Measurements from ENCODE around the gene USP16.

Gene USP16

GRCh38 chr21:29034678-29035077 lies 10.2 kb downstream of the USP16 start:
- DNase-seq, result no peak

GRCh38 chr21:29052224-29052623 lies 27.8 kb downstream of the USP16 start:
- DNase-seq, result no peak

- no peak for DNase-seq
These were observed 28.6 kb downstream of the USP16 start for GRCh38 chr21:29053011-29053553.

GRCh38 chr21:29053656-29054055 lies 29.2 kb downstream of the USP16 start:
- DNase-seq, result no peak

DNA sequence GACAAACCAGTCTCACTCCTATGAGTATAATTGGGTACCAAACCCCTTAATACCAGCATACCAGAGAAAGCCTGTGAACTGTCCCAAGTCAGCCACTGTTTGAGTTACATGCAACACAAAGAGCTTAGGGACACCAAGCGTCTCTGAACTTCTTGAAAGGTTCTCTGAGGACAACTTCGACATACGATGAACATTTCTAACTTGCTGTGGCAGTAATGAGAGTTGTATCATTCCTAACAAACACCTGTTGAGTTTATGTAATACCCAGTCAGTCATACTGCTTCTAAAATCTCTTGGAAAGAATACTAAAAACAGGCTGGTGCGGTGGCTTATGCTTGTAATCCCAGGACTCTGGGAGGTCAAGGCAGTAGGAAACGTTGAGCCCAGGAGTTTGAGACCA lies 30.6 kb downstream of the USP16 start:
- no peak for DNase-seq

DNA sequence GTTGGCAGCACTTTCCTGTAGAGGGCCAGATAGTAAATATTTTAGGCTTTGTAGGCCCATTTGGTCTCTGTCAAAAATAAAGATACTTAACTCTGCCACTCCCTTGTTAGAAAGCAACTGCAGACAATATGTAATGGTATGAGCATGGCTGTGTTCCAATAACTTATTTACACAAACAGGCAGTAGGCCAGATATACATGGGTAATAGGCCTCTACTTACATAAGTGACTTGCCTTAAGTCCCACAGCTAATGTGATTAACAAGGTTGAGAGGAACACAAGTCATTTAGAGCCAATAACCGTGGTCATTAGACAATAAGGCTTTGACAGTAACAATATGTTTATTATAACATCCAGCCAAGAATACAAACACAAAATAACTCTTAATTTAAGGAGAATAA lies 31.5 kb downstream of the USP16 start:
- DNase-seq, result no peak

DNA sequence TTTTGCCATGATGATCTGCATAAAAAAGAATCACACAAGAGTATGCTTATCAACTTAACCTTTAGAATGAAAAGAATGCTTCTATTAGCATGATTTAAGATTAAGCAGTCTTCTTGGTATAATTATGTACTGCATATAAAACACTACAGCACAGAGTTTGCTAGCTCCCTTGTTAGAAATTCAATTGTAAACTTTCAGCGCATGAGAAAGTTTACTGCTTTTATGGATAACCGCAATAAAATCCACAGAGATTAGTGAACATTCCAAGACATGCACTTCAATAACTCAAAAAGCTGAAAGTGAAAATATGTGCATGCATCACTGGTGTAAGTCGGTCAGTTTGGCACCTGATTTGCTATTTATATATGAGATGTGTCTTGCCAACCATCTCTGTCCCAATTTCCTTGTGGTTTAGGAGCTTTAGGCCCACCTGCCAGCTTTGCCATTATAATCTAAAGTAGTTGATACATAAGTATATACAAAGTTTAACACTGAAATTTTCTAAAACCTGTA lies 32.1 kb downstream of the USP16 start:
- DNase-seq, result no peak

DNA sequence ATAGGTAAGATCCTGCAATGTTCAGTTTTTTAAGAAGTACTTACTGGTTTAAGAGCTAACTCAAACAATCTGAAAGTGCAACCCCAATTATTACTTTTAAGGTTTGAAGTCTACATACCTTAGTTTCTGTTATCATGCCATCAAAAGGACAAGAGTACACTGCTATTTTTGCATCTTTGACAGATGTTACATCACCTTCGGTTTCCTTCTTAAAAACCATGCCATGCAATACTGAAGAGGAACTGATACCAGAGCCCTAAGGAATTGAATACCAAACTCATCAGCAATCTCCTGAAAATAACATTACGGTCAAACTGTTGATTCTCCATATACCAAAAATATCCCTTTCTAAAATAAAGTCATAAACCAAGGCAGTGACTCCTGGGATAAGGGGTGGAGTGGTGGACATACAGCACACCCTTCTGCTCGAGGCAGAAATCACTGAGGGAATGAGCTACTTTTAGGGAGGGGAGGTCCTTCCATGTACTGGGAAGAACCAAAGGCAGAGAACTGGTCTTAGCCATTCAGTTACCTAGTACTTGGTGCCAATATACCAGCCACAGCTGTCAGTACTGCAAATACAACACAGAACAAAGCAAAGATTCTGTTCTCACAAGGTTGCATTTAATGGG lies 40.5 kb downstream of the USP16 start:
- no peak for DNase-seq

DNA sequence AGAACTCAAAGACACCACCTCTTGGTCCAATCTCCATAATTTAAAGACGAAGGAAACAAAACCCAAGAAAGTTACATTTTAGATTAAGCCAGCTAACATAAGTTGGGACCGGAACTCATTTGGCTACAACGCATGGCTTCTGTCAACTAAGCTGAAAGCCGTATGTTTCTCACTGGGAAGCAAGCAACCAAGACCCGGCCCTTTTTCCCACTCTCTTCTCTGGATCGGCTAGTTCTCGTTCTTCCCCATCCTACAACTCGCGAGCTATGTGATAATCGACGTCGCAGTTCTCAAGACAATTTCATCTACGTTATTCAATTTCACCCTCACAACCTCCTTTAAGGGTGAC lies 48.4 kb downstream of the USP16 start:
- DNase-seq, result no peak

- DNase-seq, result peak; percentile 99
These were observed 48.9 kb downstream of the USP16 start, which contains the start of gene CCT8 for GRCh38 chr21:29073222-29074006. TSS of gene CCT8 (minus strand) at chr21:29073648. CDS start at chr21:29073590, 58 bp downstream.

GRCh38 chr21:29074007-29074376 lies 49.5 kb downstream of the USP16 start:
- no peak for DNase-seq

- no peak for DNase-seq
These were observed 50.3 kb downstream of the USP16 start for GRCh38 chr21:29074783-29075182.

GRCh38 chr21:29075706-29076466 lies 51.4 kb downstream of the USP16 start:
- no peak for DNase-seq

- peak; percentile 56 for DNase-seq
These were observed 52.5 kb downstream of the USP16 start for GRCh38 chr21:29076731-29077640.

- peak; percentile 43 for DNase-seq
These were observed 53.2 kb downstream of the USP16 start for GRCh38 chr21:29077651-29078090.

- peak; percentile 39 for DNase-seq
These were observed 54.6 kb downstream of the USP16 start for GRCh38 chr21:29078869-29079767.

- no peak for DNase-seq
These were observed 56.0 kb downstream of the USP16 start for GRCh38 chr21:29080454-29080941.

GRCh38 chr21:29082046-29082815 lies 57.8 kb downstream of the USP16 start:
- no peak for DNase-seq

- DNase-seq, result no peak
These were observed 58.8 kb downstream of the USP16 start for GRCh38 chr21:29083306-29083705.

DNA sequence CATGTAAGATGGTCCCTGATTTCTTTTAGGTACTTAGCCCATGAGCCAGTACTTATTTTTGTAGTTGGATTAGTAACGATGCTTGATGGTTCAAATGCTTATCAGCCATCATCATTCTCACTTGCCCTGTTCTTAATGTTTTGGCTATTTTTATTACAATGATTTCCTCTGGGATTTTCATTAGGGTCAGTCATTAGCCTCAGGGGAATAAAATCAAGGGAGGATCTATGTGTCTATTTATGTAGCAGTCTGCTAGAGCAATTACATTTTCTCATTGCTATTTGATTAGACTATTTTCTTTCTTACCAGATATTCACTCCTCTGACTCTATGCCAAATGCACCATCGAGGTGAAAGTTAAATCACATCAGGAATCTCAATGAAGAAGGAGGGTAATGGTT lies 59.9 kb downstream of the USP16 start:
- no peak for DNase-seq

All from left hindlimb (tissue), 1 donor.